Measurements from ENCODE around the gene CREBRF.

DNA sequence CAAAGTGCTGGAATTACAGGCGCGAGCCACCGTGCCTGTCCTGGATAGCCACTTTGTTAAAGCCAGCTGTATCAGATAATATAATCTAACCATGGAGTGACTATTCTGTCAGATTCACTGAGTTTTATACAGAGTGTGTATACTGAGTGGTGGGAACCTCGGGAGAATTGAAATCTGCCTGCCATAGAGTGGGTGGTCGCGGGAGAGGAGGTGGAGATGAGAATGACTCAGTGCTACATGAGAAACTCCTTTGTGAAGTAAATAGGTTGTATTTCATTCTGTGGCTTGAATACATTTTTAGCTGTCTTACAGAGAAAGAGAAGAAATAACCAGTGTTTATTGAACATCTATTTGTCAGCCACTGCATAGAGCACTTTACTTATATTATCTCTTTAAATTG is 46.1 kb upstream of the CREBRF start:
- no peak for TF ChIP-seq EZH2 (IDR thresholded peaks at IDR 0.05; ENCODE audit: borderline replicate concordance, low read depth, low read length, severe bottlenecking)
- TF ChIP-seq, protein P1, sequence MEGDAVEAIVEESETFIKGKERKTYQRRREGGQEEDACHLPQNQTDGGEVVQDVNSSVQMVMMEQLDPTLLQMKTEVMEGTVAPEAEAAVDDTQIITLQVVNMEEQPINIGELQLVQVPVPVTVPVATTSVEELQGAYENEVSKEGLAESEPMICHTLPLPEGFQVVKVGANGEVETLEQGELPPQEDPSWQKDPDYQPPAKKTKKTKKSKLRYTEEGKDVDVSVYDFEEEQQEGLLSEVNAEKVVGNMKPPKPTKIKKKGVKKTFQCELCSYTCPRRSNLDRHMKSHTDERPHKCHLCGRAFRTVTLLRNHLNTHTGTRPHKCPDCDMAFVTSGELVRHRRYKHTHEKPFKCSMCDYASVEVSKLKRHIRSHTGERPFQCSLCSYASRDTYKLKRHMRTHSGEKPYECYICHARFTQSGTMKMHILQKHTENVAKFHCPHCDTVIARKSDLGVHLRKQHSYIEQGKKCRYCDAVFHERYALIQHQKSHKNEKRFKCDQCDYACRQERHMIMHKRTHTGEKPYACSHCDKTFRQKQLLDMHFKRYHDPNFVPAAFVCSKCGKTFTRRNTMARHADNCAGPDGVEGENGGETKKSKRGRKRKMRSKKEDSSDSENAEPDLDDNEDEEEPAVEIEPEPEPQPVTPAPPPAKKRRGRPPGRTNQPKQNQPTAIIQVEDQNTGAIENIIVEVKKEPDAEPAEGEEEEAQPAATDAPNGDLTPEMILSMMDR (IDR thresholded peaks at IDR 0.05; ENCODE audit: borderline replicate concordance, extremely low read depth, low read length, poor library complexity, severe bottlenecking): no peak
